Cardiac septum (tissue), 1 donor: ENCODE data around the gene C1QTNF5. TPM values are rescaled to one million over a fixed set of nuclear protein-coding genes. Genes with fewer than 3 reads are reported as not detected.

Source experiments
- DNase-seq: peaks from one replicate; pipeline ENCODE4 v3.0.0-alpha.2; 2020; ENCODE audit warnings: low spot score
- intact Hi-C: fragments of 100-400 bp; cut with DNase I; formaldehyde crosslinking; loops from one replicate; pipeline ENCODE4 v1.14.0; 2022
- total RNA-seq: library from RNA; stranded (reverse); fragmentation: NEBNext Ultra II Directional; extraction: Animal tissue kit (Norgen Biotek cat#: 25700); gene quantifications from one replicate; pipeline ENCODE4 v1.2.1, GENCODE V29; 2021
- donor health status: DM: no; HTN: no; CAD: no.

The C1QTNF5 gene
- total RNA-seq, 1 donor from 2014 or later: 33.8 TPM

DNA sequence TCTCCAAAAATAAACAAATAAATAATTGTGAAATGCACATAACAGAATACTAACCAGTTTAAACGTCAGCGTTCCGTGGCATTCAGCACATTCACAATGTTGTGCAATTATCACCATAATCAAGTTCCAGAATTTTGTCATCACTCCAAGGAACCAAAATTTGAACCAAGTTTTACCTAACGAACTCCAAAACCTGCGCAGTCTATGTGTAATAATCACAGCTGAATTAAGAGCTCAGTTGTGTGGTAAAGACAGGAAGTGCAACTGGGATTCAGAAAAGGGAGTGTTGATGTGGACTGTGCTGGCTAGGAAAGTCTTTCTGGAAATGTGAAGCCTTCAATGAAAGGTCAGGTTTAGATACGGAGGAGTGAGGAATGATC, 18.3 kb downstream of the C1QTNF5 start:
- no peak for DNase-seq
- intact Hi-C loops: loop anchor here (5.0 kb wide), 2 partner anchors 60 to 175 kb away; partner anchors contain the start of gene ABCG4

DNA sequence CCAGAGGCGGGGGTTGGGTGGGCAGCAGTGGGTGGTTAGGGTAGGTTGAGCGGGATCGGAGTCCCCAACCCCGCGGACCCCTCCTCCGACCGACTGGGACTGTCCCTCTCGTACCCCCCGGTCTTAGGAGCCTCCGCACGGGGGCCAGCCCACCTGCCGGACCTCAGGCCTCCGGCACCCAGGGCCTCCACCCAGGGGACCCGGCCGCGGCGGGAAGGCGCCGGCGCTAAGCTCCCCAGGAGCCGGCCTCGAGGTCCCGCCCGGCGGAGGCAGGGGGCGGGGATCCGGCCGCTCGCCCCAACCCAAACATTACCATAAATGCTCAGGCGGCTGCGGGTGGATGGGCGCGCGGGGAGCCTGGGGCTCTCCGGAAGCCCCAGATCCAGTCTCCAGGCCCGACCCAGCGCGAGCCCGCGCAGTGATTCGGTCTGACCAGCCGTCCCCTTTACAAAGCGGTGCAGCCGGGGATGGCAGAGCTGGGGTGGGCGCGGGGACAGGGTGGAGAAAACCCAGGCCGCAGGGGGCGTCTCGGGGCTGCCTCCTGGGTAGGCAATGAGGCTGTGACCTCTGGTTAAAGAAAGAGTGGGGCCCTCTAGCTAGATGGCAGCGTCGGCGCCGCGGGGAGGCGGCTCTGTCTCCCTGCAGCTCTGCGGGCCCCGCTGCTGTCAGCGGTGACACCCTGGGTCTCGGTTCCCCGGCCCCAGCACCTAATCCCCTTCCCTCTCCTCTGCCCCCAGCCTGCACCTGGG, 19.7 kb downstream of the C1QTNF5 start:
- intact Hi-C loops: loop anchor here (5.0 kb wide), 2 partner anchors 59 to 174 kb away; partner anchors contain the start of gene ABCG4
- no peak for DNase-seq

DNA sequence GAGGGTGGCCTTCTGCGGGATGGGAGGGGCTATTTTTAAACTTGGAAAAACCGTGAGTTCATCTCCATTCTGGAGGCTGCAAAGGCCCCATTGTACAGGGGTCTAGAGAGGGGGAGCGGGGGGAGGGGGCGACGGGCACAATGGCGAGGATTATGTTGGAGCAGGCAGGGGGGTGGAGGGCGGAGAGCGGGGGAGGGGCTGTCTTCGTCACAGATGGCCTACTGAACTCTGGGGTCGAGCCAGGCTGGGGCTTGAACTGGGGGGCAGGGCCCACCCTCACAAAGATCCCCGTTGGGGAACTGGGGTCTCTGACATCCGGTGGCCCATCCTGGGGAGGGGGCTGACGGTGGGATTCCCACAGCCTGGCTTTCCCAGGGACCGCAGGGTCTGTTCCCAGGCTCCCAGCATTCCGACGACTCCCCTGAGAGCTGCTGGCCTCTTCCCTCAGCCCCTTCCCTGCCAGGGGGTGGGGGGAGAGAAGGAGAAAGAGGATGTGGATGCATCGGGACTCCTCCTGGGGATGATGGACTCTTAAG, 20.4 kb downstream of the C1QTNF5 start:
- DNase-seq: no peak
- intact Hi-C loops: loop anchor here (5.0 kb wide), 2 partner anchors 58 to 173 kb away; partner anchors contain the start of gene ABCG4

DNA sequence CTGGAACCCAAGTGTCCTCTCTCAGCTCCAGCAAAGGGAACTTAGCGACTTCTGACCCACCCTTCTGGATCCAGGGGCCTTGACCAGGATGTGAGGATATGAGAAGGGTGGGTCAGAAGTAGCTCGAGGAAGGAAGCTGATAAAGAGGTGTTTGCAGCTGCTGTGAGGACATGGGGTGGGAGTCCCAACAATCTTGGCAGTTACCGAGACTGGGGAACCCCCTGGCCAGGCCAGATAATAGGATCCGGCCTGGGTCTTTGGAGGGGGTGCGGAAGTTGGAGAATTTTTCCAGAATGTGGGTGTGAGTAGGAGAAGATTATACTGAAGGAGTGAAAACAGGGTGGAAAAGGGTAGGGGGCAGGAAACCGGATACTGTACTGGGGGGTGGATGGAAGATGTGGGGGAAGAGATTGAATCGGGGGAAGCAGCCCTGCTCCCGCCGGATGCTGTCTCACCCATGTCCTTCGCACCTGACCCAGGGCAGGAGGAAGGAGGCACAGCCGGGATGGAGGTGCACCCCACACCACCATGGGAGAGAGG, 20.9 kb downstream of the C1QTNF5 start:
- no peak for DNase-seq
- intact Hi-C loops: loop anchor here (5.0 kb wide), 3 partner anchors 57 to 172 kb away; partner anchors contain the start of genes ABCG4 and CBL

DNA sequence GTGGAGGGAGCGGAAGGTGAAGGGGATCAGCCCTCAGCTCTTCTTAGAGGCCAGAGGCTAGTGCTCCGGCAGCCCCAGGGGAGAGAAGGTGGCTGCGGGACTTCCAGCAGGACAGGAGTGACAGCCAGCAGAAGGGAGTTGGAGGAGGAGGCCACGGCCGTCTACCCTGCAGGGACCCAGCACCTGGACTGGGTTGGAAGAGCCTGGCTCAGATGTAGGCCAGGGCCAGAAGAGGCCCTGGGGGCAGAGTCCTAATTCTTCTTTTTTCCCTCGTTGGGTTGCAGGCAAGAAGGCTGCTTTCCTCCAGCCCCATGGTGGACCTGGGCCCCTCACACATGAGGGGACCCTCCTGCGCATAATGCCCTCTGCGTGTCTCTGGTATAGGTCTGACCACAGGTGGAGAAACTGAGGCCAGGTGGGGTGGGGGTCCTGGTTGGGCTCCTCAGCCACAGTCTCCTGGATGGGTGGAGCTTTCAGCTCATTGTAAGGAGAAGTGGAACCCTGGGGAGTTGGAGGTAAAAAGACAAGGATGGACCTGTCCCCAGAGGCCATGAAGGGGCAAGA, 21.5 kb downstream of the C1QTNF5 start:
- no peak for DNase-seq
- intact Hi-C loops: loop anchor here (5.0 kb wide), 1 partner anchor 112 kb away; the partner anchor contains the start of gene CBL

DNA sequence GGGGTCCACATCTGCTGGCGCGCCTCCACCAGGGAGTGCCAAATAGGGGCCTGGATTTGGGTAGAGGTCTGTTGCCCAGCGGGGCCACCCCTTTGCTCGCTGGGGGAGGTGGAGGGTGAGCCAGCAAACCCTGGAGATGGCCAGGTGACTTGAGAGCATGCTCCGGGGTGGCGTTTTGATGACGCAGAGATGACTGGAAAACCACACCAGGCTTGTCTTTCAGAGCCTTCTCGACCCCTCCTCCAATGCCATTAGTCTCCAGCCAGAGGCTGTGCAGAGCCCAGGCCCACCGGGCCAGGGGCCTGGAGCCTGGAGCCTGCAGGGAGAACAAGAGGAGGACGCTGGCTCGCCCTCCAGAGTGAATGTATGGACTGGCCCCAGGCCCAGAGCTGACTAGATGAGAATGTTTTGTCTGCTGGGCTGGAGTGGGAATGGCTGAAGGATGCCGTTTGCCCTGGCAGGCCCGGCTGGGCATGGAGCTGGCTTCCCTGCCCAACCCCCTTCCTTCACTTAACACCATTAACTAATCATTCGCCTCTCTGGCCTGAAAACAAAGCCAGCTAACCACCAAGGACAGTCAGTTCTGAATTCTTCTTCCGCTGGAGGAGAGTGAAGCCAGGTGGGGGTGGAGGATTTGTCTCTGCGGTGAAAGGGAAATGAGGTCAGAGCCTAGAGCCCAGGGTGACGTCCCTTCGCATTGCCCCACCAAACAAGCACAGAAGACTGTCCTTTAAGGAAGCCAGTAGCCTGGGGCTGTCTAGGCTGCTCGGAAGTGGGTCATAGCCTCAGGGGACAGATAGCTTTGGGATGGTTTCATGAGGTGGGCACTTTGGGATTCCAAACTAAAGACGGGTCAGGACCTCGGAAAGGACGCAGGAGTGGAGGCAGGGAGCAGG, 22.2 kb downstream of the C1QTNF5 start:
- intact Hi-C loops: loop anchor here (5.0 kb wide), 1 partner anchor 111 kb away; the partner anchor contains the start of gene CBL
- no peak for DNase-seq

DNA sequence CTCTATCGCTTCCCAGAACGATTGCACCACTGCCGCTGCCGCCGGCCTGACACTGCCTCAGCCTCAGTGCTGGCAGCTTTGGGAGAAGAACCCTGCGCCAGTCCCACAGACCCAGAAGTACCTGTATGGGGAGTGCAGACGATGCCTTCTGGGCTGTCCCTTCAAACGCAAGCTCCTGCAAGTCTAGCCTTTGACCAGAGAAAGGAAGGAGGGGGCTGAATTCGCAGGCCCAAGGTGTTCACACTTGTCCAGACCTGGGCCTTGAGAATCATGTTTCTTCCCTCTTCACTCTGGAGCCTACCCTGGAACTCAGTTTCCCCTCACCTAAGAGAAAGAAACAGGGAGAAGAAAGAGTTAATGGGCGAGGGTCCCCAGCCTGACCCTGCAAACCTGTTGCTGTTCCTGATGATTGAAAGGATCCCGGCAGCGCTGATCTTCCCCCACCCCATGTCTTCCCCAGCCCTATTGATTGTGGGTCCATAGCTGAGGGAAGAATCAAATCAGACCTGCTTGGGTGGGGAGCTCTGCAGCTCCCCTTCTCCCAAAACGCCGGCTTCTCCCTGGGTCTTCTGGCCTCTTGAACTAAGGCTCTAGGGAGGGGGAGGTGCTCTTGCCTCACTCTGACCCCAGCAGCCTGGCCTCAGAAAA, 23.0 kb downstream of the C1QTNF5 start:
- intact Hi-C loops: loop anchor here (5.0 kb wide), 1 partner anchor 110 kb away; the partner anchor contains the start of gene CBL
- no peak for DNase-seq

DNA sequence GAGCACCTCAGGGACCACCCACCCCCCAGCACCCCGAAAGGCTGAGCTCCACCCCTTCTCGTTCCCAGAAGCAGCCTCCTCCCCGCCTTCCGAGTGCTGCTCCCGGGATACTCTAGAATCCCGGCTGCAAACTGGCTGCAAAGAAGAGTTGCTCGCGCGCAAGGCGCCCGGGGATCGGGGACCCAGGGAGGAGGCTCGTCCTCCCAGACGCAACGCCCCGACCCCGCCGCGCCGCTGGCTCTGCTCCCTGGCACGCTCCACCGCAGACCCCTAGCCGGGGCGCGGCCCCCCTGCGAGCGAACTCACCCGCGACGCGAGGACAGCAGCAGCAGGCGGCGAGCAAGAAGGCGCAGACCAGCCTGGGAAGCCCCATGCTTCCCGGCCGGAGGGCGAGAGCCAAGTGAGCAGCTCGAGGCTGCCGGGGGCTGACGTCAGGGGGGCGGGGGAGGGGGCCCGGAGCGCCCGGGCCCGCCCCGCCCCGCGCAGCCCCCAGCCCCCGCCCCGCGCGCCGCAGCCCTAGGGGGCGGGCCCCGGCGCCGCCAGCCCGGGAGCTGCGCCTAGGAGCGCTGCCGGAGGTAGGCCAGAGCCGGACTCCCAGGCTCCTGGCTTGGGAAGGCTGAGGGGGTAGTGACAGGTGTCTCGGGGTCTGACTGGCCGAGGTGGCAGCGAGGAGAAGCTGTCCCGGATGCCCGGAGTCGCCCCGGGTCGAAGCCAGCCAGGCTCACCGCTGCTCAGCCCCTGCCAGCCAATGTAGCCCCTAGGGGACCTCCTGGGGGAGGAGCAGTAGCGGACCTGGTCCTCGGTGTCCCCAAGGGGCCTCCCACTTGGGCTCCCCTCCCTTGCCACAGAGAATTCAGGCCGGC, 23.7 kb downstream of the C1QTNF5 start, which contains the start of gene MCAM:
TSS of gene MCAM (minus strand) at position 402 of the 863 bp plus-strand sequence. CDS start at position 373, 29 bp downstream.
- intact Hi-C loops: loop anchor here (5.0 kb wide), 1 partner anchor 110 kb away; the partner anchor contains the start of gene CBL
- DNase-seq: no peak

DNA sequence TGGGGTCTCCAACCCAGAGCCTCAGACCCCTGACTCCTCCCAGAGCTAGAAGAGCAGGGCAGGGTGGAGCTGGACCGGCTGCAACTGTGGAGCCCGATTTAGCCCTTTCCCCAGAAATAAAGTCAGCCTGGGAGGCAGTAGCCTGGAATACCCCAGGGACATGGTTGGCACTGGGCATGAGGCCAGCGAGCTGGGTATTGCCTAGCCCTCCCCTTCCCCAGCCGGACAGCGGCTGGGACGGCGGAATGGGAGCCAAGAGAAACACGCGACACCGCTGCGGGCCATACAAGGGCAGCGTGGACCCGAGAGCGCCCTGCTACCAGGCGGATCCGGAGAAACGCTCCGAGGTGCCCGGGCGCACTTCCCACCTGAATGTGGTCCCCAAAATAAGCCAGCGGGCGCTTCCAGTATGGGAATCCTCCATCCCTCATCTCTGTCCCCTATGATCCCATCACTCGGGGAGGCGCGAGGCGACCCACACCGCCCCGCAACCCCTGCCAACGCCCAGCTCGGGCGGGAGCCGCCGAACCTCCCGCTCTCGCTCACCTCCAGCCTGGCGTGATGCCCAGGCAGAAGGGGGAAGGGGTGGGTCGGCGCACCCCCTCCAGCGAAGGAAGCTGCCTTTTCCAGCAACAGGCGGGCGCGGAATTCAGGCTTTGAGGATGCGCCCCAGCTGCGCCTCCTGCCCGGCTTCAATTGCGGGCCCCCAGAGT, 24.5 kb downstream of the C1QTNF5 start:
- DNase-seq: no peak
- intact Hi-C loops: loop anchor here (5.0 kb wide), 1 partner anchor 109 kb away; the partner anchor contains the start of gene CBL

DNA sequence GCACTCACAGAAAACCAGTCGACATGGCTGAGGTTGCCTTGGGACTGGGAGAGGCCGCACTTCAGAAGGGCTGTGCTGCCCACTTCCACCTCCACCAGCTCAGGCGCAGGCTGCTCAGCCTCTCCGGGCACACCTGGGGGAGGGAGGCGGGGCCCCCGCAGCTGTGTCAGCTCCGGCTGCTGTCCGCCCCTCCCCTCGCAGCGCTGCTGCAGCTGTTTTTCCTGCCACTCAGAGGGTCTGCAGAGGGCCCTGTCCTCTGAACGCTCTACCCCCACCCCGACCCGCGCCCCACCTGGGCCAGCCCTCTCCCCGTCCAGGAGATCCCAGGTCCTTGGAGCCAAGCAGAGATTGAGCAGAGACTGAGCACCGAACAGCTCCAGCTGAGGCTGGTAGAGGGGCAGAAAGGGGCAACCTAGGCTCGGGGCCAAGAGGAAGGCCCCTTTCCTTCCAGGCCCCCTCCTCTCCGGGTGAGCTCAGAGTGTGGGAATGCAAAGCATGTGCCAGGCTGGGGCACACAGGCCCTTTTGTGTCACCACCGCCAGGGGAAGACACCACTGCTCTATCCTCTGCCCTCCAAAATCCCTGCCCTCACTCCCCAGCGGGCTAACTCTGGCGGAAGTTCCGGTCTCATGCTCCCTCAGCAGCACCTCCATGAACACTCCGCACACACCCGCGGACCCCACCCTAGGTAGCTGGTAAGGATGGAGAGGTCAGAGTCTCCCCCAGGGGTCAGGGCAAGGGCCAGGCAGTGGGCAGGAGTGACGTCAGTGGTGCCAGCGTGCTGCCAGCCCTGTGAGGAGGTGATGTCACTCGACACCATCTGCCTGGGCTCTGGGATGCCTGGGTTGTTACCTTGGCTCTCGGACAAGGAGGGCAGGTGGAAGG, 25.3 kb downstream of the C1QTNF5 start:
- no peak for DNase-seq
- intact Hi-C loops: loop anchor here (5.0 kb wide), 1 partner anchor 108 kb away; the partner anchor contains the start of gene CBL

DNA sequence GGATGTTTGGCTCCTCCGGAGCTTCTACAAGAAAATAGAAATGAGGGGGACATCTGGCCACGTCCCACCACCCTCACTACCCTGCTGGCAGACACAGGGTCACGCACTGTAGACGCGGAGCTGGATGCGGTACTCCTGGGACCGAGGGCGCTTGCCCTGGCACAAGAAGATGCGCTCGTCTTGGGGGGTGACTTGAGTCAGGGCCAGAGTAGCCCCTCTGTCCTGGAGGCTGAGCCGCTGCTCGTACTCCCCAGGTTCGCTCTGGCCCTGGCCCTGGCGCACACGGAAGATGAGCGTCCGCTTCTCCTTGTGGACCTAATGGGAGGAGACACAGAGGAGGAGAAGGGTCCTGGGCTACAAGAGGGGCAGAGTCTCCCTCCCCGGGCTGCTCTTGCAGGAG, 26.0 kb downstream of the C1QTNF5 start:
- DNase-seq: no peak
- intact Hi-C loops: loop anchor here (5.0 kb wide), 1 partner anchor 107 kb away; the partner anchor contains the start of gene CBL

DNA sequence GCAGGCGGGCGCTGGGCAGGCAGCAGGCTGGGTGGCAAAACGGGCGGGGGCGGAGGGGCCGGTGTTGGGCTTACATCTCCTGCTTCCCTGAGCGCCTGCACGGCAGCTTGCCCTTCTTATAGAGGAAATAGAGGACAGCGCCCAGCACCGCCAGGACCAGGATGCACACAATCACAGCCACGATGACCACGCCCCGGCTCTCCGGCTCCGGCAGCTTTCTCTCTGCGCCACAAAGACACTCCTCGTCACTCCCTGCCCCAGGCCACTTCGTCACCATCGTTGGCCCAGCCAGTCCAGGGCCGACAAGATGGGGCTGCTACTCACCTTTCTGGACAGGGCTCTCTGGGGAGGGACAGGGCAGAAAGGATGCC, 30.0 kb downstream of the C1QTNF5 start:
- intact Hi-C loops: no loop called here
- no peak for DNase-seq

DNA sequence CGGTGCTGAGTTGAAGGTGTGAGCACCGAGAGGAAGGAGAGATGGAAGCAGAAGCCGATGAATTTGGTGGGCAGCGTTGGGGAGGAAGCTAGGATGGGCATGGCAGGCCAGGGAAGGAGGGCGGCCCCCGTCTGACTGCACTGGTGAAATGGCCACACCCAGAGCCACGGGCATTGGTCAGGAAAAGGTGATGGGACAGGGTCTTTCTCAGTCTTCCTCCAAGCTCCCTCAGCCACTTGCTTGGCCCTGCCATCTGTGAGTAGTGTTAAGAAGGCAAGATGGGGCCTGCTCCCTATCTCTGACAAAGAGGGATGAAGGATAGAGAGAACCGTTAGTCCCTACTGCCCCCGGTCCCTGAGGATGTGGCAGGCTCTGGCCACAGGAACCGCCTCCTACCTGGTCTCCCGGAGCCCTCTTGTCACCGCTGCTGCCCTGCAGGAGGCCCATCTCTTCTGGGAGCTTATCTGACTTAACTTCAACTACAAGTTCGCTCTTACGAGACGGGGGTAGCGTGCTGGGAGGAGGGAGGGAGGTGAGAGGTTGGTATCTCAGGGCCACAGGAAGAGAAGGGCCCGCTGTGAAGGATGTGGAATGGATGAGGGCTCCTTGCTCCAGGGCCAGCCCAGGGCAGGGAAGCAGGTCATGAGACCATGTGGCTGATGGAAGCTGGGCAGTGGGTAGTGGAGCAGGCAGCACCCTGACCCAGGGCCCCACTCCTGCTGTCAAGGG, 30.6 kb downstream of the C1QTNF5 start:
- no peak for DNase-seq

DNA sequence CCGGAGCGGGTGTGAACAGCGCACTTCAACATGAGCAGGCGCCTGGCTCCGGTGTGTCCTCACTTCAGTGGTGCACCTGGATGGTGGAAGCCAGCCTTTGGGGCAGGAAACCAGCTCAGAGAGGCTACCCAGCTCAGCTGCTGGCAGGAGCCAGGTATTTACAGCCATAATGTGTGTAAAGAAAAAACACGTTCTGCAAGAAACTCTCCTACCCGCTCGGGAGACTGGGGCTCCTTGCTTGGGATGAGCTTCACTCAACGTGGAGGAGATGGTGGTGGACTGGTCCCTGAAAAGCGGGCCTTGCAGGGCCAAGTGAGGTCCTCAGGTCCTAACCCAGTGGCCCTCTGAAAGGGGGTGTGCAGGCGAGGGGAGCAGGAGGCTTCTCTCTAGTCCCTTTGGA, 31.3 kb downstream of the C1QTNF5 start:
- intact Hi-C loops: no loop called here
- no peak for DNase-seq

More for the DNA sequence above, 30.6 kb downstream of the C1QTNF5 start:
- intact Hi-C loops: no loop called here

DNA sequence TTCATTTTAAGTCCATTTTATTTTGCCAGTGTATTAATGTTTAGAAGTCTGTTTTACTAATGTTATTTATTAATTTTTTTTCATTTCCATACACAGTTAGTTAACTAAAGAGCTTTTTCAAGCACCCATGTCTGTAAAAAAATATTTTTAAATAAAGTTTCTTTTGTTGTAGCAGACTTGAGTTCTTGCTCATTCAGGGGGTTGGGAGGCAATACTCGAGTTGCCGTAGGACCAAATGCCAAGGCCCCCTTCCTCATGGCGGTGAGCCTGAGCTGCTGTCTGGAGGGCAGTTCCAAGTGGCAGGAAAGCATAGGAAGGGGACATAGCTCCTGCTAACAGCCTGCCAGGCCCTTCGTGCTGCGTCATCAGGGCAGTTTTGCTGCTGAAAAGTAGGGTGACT, 32.7 kb downstream of the C1QTNF5 start:
- no peak for DNase-seq
- intact Hi-C loops: no loop called here
